ENCODE data around the gene SCRN1. TPM values are rescaled to one million over a fixed set of nuclear protein-coding genes. Genes with fewer than 3 reads are reported as not detected.

SCRN1 gene
- total and polyA plus RNA-seq, 2 of the 13 experiments (the other 11 are each of a cell fraction or from before 2014, with no cell fraction given): 43.2 to 49.8 TPM

GRCh38 chr7:29987811-29988317 lies 1.7 kb downstream of the SCRN1 start (continued):
- TF ChIP-seq HIC2 (CRISPR knock-in tag; IDR thresholded peaks at IDR 0.05; ENCODE audit: low read depth) (no peak), CEBPG (CRISPR knock-in tag; IDR thresholded peaks at IDR 0.05) (peak; percentile 56; the same call in 1 of the 2 replicates), GABPB1 (CRISPR knock-in tag; IDR thresholded peaks at IDR 0.05) (no peak), KLF9 (CRISPR knock-in tag; IDR thresholded peaks at IDR 0.05; ENCODE audit: low read depth) (no peak), POLR2AphosphoS2 (IDR thresholded peaks at IDR 0.05; ENCODE audit: low read depth, low read length) (peak; percentile 54; the same call in 1 of the 2 replicates), TRIM22 (IDR thresholded peaks at IDR 0.05) (no peak), ZNF619 (CRISPR knock-in tag; IDR thresholded peaks at IDR 0.05) (no peak), PRDM15 (CRISPR knock-in tag; IDR thresholded peaks at IDR 0.05) (no peak), ZNF646 (CRISPR knock-in tag; IDR thresholded peaks at IDR 0.05) (no peak), ZNF564 (CRISPR knock-in tag; IDR thresholded peaks at IDR 0.05) (no peak), ZNF3 (CRISPR knock-in tag; IDR thresholded peaks at IDR 0.05) (no peak), ZBTB4 (CRISPR knock-in tag; IDR thresholded peaks at IDR 0.05; ENCODE audit: borderline replicate concordance) (no peak), ZNF44 (CRISPR knock-in tag; IDR thresholded peaks at IDR 0.05) (no peak), RELA (CRISPR knock-in tag; IDR thresholded peaks at IDR 0.05) (no peak)

All from HepG2 (cell line).